ENCODE results near the gene HTRA1.

DNA sequence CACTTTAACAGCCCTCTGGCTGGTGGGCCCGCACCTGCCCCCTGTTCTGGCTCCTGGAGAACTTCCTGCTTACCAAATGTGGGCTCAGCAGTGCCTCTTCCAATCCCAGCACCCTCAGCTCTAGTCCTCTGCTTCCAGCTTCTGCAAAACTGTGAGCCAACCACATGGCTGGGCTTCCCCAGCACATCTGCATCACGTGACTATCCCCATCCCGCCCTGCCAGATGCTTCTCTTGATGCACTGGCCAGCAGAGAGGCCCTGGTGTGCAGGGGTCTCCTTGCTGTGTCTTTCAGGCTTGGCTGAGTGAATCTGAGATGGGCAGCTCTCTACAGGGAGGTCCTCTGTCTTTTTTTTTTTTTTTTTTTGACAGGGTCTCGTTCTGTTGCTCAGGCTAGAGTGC is 55.4 kb downstream of the HTRA1 start:
- TF ChIP-seq, protein P1, sequence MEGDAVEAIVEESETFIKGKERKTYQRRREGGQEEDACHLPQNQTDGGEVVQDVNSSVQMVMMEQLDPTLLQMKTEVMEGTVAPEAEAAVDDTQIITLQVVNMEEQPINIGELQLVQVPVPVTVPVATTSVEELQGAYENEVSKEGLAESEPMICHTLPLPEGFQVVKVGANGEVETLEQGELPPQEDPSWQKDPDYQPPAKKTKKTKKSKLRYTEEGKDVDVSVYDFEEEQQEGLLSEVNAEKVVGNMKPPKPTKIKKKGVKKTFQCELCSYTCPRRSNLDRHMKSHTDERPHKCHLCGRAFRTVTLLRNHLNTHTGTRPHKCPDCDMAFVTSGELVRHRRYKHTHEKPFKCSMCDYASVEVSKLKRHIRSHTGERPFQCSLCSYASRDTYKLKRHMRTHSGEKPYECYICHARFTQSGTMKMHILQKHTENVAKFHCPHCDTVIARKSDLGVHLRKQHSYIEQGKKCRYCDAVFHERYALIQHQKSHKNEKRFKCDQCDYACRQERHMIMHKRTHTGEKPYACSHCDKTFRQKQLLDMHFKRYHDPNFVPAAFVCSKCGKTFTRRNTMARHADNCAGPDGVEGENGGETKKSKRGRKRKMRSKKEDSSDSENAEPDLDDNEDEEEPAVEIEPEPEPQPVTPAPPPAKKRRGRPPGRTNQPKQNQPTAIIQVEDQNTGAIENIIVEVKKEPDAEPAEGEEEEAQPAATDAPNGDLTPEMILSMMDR (IDR thresholded peaks at IDR 0.05; ENCODE audit: insufficient read depth, low read length, poor library complexity, severe bottlenecking) = no peak
- no peak for TF ChIP-seq EZH2phosphoT487 (conservative IDR thresholded peaks at IDR 0.05; ENCODE audit: low read length)

All from SU-DHL-6 (cell line).